Stimulated activated CD4-positive, alpha-beta T cell treated with anti-CD3 and anti-CD28 coated beads, TNF-alpha, amount 100 ng/mL, for 24 hours (primary cell): ENCODE measurements around the gene TNFAIP3.
"Not testable (repeated sequence)": the region's sequence is repeated elsewhere in the genome, so short reads cannot be mapped to it uniquely, and the experiment has no call there.

ENCODE experiments used
- DNase-seq, 3 experiments: peaks; one replicate each; pipeline ENCODE4 v3.0.0-alpha.2; 2020; ENCODE audit warnings: low read depth in 3 of 3

Gene TNFAIP3

DNA sequence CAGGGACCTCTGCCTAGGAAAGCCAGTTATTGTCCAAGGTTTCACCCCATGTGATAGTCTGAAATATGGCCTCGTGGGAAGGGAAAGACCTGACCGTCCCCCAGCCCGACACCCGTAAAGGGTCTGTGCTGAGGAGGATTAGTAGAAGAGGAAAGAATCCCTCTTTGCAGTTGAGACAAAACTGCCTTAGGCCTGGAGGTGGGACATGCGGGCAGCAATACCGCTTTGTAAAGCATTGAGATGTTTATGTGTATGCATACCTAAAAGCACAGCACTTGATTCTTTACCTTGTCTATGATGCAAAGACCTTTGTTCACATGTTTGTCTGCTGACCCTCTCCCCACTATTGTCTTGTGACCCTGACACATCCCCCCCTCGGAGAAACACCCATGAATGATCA is 22.3 kb upstream of the TNFAIP3 start:
- not testable (repeated sequence) for DNase-seq

DNA sequence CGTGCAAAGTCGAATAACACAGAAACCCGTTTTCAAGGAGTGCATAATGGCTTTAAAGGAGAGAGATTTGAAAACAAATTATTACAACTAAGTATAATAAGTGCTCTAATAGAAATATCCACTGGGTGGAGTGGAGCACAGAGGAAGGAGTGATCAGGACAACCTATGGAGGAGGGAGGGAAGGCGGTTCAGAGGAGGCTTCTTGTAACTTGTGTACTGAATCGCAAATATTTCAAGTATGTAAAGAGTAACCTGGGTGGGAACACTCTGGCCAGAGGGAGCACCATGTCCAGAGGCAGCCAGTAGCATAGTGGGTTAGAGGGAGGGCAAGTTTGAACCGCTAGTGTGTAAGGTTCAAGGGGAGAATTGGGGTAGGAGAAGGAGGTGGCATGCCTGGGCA is 21.6 kb upstream of the TNFAIP3 start:
- no peak for DNase-seq

DNA sequence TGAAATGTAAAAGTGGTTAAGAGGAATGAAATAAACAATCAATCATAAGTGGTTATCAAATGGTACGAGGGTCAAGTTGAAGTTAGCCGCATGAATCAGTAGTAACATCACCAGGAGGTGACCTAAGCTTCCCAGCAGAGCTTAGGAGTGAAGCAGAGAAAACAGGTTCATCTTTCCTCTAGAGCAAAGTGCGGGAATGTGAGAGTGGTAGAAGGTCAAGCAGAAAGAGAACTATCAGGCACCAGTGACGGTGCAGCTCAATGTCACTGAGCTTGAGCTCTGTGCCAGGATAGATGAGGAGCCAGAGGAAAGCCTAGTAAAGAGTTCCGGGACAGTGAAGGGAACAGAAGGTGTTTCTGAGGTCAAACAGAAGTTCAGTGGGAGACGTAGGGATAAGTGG is 20.8 kb upstream of the TNFAIP3 start:
- DNase-seq, result no peak

DNA sequence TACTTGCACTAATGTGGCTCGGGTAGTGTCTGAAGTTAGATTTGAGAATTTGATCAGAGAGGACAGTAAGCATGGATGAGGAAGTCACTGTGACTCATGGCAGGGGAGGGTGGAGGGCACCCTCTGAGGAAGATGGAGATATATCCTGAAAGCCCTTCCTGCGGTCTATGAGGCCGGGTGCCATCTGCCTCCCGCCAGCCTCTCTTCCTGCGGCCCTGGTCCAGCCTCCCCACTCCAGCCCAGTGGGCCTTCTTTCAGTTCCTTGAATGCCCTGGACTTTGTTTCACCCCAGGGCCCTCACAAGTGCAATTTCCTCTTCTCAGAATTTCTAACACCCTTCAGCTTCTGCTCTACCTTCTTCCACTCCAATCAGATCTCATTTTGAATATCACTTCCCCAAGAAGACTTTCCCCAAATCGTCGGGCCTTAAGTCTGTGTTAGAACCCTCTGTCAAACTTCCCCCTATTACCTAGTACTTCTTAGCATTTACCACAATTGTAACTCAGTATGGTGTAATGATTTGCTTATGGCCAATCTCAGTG is 20.2 kb upstream of the TNFAIP3 start:
- no peak for DNase-seq

DNA sequence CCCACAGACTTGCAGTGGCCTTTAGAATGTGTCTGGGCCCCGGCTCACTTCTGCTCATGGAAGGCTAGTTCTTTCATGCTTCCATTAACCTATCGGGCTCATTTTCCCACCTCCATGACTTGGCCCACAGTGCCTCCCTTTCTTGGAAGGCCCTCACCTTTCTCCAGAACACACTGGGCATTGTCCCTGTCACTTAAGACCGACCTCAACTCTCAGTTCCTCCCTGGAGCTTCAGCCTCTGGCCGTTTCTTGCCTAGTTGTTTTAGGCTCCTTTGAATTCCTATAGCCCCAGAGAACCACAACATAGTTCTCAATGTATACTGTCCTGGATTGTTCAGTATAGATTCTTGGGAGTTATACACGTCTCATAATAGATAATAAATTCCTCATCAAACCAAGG is 19.3 kb upstream of the TNFAIP3 start:
- DNase-seq, result no peak

DNA sequence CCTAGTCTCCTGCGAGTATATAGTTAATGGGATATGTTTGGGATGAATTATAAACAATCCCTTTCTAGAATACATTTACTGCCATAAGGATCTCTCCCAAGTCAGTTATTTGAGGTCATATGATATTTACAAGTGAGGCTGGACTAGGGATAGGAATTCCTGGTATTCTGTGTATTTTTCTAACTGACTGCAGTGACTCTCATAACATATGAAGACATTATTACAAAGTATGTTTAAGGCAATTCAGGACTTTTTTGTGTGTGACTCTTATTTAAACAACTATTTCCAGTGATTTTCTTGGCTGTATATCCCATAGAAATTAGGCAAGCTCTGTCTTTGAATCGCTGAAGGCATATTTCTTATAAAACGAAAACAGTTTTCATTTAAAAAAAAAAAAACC is 18.4 kb upstream of the TNFAIP3 start:
- DNase-seq, result no peak

DNA sequence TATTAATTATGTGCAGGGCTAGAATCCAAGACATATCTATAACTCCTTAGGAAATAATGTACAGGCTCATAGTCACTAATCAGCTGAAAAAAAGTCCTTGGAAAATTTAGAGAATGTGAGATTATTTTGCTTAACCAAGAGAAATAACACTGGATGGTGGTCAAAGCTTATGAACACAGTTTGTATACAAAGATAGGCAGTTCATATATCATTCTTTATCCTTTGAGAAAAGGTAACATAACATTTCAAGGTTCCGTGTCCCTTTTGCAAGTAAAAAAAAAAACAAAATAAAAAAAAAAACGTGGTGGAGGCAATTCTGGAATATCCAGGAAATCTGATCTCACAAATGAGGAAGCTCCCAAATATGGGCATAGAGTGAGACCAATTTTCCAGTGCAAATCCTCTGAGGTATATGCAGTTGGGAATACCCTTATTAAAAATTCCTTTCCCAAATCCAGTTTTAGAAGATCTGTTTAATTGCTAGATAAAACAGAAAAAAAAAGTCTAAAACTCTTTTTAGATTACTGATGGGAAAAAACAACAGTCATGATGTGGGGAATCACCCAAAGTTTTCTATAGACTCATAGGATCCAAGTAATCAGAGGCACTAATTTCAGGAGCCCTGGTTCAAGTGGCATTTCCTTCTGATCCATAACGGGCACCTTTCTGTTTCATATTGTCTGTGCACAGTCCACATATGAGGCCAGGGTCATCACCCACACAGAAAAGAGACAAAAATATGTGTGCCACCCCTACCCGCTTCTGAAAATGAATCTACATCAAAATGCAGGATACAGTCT is 17.7 kb upstream of the TNFAIP3 start:
- DNase-seq, result no peak

DNA sequence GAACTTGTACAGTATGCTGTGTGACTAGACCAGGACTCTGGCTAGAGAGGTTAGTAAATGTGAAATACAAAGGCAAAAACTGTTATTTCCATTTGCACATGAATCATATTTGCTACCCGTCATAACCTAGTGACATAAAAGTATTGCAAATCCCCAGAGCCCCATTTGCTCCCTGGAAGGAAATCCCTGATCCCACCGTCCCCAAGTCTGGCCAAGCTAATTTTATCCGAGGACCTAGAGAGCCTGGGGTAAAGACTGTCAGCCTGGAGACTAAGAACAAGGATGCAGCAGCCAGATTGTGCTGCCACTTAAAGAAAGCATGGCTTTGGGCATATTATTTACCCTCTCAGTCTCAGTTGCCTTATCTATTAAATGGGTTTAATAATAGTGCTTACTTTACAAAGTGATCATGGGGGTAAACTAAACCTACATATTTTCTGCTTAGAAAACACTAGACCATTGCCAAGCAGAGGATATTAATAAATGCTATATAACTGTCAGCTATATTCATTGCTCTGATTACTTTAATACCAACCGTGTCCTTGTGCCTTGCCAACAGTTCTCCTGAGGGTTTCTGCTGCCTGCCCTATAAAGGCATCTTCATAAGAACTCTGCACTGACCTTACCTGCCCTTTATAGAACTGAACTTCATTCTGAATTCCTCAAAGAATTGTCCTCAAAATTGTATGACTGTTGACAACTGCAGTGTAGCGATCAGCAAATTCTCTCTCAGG is 16.9 kb upstream of the TNFAIP3 start:
- no peak for DNase-seq

DNA sequence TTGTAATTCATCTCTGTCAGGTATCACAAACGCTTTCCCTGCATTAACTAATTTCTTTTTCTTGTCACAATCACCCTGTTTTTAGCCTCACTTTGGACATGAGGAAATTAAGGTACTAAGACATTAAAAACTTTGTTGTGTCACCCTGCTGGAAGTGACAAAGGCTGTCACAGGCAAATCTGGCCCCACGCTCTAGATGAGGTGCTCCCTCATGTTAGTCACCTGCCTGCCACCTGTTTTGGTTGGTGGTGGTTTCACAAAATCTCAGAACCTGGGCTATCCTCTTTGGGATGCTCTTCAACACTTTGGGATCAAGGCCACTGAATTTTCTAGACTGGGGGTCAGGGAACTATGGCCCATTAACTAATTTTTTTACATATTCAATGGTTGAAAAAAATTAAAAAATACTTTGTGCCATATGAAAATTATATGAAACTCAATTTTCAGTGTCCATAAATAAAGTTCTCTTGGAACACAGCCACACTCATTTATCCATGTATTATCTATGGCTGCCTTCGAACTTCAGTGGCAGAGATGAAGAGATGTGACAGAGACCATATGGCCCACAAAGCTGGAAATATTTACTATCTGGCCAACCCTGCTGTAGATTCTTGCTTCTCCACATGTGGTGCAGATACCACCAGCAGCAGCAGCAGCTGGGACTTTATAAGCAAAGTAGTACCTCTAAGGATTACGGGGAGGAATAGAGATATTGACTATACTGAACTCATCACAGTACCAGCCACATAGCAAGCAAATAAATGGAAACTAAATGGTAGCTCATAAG is 16.1 kb upstream of the TNFAIP3 start:
- DNase-seq, result no peak

DNA sequence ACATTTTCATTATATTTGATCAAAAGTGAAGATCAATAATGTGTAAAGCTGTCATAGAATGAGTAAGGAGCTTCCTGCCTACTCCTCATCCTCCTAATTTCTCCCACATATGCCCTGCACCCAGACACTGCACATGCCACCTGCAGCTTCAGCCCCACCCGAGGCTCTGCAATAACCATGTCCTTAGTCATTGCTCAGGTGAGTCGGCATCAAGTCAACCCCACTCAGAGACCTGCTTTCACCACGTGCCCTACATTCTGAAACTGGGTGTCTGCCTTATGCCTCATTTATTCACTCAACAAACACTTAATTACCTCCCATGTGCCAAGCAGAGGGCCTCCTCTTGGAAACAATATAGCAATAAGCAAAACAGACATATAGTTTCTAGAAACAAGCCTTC is 15.4 kb upstream of the TNFAIP3 start:
- DNase-seq, result no peak

DNA sequence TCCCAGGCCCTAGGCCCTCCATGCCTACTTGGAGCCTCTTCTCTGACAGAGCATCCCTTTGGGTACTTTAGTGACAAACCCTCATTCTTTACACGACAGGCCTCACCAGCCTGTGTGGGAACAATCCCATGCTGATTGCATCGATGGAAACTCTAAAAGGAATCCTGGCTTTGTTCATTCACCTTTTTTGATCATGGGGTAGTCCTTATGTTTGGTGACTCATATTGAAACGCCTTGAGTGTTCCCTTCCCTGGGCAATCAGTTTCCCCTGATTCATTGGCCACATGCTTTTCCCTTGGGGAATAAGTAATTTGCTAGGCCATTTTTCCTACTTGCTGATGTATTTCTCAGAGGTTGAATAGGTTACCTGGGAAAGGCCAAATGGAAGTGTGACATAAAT is 14.7 kb upstream of the TNFAIP3 start:
- DNase-seq, result no peak

DNA sequence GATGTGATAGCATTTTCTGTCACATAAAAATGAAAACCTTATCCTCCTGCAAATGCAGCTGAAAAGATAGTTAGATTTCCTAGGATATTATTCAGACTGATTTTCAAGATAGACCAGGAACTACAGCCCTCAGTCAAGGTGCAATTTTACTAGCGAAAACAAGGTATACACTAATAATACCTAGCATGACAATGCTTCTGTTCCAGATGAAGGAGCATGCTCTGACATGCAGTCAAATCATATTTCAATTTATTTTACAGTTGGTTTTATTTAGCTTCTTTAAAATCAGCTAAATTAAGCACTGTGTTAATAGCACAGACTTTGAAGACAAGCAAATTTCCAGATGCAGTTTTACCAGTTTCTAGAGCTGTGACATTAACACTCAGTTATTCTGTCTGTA is 14.2 kb upstream of the TNFAIP3 start:
- no peak for DNase-seq

DNA sequence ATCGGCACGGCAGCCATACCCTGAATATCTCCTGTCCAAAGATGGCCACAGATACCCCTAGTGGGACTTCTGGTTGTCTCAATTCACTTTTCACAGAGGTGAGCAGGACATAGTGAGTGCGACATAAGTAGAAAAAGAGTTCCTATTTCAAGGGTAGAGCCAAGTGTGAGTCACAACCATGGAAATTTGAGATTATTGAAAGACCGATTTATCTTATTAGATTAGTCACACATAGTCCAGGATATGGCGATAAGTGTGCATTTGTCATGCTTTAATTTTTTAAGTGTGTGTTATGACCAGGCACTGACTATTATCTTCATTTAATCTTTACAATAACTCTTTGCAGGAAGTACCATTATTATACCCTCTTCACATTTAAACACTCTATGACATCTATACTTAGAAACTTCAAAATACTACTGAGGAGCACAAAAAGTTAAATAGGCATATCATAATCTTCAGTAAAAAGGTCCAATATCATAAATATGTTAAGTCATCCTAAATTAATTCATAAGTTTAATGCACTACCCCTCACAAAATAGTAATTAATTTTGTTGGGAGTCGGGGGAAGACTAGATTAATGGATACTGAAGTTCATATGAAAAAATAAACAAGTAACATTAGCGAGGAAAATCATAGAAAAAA is 13.4 kb upstream of the TNFAIP3 start:
- no peak for DNase-seq

DNA sequence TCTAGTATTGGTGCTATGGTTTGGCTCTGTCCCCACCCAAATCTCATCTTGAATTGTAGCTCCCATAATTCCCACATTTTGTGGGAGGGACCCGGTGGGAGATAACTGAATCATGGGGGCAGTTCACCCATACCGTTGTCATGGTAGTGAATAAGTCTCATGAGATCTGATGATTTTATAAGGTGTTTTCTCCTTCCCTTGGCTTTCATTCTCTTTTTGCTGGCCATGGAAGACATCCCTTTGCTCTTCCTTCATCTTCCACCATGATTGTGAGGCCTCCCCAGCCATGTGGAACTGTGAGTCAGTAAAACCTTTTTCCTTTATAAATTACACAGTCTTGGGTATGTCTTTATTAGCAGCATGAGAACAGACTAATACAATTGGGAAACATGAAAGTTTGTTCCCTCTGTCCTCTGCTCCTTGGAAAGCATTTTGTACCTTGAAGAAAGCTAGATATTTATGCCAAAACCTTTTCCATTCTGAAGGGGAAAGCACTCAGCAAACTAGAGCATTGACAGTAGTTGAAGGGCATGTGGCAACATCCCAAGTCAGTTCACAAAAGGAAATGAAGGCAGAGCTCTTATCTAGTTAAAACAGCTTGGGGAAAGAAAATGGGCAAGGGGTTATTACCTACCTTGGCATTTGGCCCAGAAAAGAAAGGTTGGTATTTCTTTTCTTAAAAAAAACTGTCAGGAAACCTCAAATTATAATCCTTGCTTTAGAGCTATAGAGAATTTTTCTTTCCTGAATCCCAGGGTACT is 10.7 kb upstream of the TNFAIP3 start:
- no peak for DNase-seq

DNA sequence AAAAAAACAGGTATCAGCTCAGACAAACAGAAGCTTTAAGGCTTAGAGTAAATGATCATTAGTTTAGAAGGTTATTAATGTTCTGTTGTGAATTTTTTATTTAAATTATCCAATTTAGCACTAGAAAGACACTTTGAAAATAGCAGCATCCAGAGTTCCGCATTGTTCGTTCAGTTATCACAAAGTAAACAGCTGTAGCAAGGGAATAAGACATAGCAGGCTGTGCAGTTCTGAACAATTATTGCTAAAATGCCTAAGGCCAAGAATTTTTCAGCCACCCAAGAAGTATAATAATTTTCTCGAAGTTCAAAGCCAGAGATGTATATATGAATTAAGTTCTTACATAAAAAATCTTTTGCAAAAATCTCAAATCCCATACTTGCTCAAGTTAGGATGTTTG is 8.0 kb upstream of the TNFAIP3 start:
- DNase-seq, result no peak

DNA sequence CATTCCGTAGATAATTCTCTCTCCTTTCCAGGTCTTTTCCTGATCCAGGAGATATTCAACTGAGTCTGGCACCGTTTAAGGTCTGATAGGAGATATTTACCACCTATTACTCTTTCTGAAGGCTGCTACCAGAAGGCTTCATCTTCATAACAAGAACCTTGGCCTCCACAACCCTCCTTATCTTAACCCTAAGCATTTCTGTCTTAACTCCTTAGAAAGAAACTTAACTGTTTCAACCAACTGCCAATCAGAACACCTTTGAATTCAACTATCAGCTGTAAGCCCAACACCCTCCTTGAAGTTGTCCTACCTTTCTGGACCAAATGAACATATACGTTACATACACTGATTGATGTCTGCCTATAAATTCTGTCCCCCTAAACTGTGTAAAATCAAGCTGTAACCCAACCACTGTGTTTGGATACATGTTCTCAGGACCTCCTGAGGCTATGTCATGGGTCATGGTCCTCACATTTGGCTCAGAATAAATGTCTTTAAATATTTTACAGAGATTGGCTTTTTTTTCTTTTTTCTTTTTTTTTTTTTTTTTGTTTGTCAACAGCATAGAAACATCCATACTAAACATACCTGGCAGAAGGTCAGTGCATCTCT is 6.6 kb upstream of the TNFAIP3 start:
- DNase-seq, result no peak

DNA sequence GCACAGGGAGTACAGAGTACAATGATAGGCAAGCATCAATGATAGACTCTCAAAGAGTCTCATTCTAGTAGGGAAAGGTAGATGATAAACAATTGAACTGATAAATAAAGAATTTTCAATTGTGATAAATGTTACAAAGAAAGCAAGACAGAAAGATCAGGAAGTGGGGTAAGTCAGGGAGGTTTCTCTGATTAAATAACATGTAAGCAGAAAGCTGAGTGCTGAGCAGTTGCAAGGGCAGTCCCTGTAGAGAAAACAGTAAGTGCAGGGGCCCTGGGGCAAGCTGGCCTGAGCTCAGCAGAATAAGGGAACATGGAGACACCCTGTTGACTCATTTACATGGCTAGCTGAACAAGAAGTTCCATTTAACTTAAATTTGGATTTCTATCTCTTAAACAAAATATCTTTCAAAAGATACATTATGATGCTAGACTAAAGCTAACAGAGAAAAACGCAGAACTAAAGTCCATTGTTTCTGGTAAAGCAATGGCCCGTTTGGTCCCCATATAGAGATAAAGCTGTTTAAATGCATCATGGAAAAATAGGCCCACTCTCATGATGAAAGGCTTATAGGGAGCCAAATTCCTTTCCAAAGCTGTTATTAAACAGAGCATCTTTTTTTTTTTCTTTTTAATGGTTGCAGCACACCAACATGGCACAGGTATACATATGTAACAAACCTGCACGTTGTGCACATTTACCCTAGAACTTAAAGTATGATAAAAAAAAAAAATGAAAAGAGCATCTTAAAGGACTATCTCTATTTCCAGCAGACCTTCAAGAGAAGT is 5.3 kb upstream of the TNFAIP3 start:
- no peak for DNase-seq

DNA sequence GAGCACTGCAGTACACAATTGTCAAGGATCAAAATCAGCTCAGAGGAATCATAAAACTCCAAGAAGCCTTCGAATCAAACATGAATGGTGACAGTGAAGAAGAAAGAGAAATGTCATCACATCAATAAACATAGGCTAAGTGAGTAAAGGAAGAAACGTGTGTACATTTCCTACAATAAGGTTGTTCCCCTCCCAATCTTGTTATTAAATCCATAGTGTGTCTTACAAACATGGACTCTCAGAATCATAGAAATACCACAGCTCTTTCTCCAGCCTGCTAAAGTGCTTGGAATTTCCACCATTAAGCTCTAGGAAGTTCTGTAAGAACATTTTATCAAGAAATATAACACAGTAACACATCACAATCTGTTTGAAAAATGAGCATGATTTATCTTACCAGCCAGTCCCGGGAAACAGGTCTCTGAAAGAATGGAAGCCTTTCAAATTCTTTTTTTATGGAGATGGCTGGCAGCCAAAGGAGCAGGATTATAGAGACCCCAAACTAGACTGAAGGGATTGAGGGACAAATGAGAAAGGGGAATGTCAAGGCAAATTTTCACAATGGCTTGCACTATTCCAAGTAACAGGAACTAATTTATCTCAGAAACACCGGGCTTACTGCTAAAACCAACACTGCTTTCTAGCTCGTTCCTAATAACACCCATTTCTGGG is 4.5 kb upstream of the TNFAIP3 start:
- DNase-seq, result no peak

DNA sequence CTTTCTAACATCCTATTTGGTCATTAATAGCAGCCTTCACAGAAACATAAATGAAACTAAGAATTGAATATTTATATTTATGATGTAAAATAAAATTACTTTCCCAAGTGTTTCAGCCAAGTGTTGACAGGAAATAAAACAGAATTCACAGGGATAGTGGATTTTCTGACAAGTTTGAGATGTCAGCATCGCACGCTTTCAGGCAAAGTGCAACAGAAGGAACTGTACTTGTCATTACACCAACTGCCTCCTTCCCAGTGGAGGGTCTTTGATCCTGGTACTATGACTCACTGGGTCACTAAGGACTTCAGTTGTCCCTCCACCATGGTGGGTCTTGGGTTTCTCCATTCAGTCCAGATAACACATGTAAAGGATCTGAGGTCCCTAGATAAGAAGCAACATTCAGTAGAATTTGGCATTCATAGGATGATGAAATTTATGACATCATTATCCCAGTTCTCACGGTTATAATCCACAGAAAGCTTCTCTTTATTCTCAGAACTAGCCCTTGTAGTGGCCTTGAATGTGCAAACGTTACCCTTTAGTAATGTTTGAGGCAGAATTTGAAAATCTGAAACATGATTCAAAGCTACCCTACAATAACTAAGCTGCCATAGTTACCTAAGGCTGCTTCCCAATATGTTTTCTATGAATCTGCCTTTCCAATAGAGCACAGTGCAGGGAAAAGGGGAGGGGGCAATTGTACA is 3.8 kb upstream of the TNFAIP3 start:
- no peak for DNase-seq
